ENCODE results near the gene BIRC6. TPM values are rescaled to one million over a fixed set of nuclear protein-coding genes. Genes with fewer than 3 reads are reported as not detected.
A peak's percentile ranks its signal among the peaks of the same experiment; 100 is the strongest.
"Not testable (repeated sequence)": the region's sequence is repeated elsewhere in the genome, so short reads cannot be mapped to it uniquely, and the experiment has no call there.

The BIRC6 gene
- total RNA-seq, 1 donor from 2014 or later: 199 TPM

DNA sequence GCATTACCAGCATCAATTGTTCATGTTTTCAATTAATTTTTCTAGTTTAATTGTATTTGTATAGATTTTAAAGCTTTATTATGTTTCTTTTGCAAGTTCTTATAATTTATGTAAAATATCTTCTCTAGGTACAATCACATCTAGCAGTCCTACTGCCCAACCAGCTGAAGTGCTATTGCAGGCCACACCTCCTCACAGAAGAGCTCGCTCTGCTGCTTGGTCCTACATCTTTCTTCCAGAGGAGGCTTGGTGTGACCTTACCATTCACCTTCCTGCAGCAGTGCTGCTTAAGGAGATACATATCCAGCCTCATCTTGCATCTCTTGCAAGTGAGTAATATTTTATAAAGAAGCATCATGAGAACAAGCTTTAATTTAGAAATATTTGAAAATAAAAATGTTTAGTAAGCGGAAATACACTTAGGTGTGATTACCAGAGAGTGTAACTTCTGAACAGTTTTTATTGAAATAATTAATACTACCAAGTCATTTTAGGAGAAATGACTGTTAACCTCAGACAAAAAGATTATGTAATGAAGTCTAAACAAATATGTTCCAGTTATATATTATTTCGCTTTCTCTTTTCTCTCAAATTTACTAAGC, 148.2 kb downstream of the BIRC6 start:
- no peak for DNase-seq

DNA sequence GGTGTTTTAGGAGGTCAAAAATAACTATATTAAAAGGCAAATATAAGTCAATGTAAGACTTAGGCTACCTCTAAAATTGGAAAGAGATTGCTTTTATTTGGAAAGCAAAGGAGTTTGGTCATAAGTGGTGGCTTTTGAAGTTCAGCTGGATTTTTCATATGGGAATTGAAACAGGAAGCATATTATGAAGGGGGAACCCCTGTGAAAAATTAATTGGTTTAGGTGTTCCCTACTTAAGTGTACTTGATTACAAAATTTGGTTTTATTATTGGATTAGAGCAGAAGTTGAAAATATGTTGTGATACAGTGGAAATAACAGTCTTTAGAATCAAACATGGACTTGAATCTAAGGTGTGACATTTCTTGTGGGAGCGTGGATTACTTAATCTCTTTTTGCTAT, 149.6 kb downstream of the BIRC6 start:
- DNase-seq: no peak

DNA sequence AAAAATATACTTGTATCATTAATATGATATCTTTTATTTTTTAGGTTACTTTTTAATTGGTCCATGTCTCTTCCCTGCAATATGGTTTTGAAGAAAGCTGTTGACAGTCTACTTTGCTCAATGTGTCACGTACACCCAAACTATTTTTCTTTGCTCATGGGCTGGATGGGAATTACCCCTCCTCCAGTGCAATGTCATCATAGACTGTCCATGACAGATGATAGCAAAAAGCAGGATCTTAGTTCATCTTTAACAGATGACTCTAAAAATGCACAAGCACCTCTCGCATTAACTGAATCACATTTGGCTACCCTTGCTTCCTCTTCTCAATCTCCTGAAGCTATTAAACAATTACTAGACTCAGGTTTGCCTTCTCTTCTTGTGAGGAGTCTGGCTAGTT, 158.1 kb downstream of the BIRC6 start:
- DNase-seq: no peak

DNA sequence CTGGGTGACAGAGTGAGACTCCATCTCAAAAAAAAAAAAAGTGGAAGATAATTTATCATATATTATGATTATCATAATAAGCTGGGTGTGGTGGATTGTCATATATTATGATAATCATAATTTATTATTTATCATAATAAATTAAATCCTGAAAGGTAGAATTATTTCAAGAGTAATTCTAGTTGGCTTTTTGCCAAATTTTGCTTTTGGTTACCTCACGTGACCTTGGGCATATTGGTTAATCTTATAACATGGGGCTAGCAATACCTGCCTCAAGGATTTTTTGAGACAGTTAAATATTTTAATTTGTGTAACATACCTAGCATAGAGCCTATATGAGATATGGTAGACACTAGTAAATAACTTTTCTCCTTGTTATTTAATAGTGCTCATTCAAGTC, 159.7 kb downstream of the BIRC6 start:
- DNase-seq: no peak

DNA sequence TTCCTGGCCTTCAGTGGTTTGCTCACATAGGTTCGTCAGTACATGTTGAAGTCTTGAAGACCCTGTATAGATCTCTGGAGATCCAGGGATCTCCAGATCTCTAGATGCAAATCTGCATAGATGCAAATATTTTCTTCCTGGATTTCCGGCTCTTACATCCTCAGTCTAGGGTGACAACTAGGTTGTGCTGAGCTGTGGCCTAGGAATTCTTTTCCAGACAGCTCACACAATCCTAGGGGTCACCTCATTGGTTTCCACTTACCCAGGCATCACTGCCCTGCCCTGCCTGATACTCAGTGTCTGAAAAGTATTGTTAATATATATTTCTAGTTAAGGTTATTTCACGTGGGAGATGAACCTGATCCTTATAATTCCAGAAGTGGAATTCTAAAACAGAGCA, 165.9 kb downstream of the BIRC6 start:
- no peak for DNase-seq

DNA sequence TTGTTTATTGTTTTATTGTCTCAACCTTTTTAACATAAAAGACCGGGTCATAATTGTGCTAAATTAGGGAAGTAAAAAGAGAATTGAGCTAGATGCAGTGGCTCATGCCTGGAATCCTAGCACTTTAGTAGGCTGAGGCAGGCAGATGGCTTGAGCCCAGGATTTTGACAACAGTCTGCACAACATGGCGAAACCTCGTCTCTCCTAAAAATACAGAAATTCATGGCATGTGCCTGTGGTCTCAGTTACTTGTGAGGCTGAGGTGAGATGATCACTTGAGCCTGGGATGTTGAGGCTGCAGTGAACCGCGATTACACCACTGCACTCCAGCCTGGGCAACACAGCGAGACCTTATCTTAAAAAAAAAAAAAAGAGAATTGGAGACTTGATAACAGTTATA, 166.9 kb downstream of the BIRC6 start:
- no peak for DNase-seq

DNA sequence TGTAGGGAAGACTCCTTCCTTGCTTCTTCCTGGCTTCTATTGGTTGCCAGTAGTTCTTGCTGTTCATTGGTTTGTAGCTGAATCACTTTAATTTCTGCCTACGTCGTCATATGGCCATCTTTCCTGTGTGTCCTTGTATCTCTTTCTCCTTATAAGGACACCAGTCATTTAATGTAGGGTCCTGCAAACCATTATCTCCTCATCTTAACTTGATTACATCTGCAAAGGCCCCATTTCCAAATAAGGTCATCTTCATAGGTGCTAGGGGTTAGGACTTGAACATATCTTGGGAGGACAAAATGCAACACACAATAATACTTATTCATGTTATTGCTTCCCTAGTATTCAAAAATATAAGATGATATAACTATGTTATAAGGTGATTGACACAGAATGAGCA, 175.5 kb downstream of the BIRC6 start:
- no peak for DNase-seq

DNA sequence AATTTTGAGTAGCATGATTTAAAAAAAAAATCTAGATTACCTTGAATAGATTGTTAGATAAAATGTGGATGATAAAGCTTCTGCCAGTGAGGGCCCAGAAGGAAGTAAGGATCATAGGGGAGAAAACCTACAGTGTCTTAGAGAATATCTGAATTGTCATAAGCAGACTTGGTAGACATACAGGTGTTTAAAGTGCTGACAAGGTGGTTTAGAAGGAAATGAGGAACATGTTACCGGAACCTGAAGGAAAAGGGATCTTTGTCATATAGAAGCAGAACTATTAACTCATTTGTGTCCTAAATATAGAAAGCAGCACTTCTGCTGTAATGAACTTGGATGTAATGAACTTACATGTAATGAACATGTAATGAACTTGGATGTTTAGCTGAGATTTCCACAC, 176.1 kb downstream of the BIRC6 start:
- no peak for DNase-seq

DNA sequence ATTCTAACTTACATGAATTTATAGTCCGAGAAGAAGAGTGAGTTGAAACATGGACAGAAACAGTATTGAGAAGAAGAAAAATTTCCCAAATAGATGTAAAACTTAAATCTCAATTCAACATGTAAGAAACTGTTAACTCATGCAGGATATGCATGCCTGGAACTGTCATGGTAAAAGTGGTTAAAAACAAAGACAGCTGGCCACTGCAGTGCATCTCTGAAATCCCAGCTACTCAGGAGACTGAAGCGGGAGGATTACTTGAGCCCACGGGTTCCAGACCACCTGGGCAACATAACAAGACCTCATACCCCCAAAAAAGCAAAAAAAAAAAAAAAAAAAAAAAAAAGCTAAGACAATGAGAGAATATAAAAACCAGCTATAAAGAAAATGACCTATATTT, 178.0 kb downstream of the BIRC6 start:
- DNase-seq: no peak

DNA sequence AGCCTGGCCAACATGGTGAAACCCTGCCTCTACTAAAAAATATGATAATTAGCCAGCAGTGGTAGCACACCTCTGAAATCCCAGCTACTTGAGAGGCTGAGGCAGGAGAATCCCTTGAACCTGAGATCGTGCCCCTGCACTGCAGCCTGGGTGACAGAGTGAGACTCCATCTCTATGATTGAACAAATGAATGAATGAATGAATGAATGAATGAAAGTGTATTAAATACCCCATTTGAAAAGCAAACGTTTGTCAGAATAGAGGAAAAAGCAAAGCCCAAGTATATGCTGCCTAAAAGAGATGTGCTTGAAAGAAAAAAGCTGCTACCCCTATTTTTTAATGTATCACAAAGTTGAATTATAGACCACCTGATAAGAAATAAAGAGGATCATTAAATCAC, 181.9 kb downstream of the BIRC6 start:
- DNase-seq: no peak

DNA sequence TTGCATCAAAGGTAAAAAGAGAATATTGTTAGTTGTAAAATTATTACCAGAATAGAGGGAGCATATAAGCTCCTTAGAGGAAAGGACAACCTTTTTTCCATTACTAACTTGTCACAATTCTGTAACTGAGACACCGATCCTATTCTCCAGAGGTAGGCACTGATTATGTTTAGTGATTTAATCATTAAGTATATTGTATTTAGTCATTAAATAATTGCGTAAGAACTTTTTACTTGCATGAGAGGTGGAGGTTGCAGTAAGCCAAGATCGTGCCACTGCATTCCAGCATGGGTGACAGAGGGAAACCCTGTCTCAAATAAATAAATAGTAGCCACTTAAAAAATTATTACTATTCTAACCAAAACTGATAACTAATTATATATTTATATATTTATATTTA, 195.7 kb downstream of the BIRC6 start:
- not testable (repeated sequence) for DNase-seq

DNA sequence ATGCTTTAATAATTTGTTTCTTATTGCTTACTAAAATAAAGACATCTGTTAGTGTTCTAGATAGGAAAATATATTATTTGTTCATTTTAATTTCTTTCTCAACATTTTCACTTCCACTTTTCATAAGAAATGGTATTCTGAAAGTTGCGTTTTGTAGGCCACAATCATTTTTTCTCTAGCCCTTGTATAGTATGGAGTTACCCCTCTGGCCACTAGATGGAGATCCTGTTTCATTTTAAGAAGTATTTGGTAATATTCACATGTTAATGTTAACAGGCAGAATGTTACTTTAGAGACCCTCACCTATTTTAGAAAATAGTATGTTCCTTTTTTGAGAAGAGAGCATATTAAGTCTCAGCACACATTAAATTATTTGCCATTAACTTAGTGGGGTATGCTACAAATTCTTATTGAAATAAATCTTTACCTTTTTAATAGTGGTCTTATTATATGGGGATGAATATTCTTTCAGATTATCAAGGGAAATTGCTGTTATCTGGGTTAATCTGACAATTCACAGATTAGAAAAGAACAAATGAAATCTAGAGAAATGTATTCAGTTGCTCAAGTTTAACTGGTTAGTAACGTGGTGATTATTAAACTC, 197.1 kb downstream of the BIRC6 start:
- DNase-seq: peak; percentile 72

DNA sequence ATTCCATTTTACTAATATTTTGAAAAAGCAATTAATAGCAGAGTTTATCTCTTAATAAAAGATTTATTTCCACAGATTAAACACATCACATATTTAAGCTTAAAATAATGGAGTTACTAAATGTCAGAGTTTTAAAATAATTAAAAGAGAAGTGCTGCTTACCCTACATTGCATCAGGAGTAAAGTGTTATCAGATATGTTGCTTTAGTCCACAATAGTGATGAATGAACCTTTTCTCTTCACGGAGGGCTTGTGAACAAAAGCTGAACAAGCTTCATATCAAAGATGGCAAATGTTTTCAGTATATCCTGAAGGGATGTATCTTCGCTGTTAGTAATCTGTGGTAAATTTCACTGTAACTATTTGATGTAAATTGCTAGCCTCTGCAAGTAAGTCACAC, 201.7 kb downstream of the BIRC6 start:
- DNase-seq: no peak

DNA sequence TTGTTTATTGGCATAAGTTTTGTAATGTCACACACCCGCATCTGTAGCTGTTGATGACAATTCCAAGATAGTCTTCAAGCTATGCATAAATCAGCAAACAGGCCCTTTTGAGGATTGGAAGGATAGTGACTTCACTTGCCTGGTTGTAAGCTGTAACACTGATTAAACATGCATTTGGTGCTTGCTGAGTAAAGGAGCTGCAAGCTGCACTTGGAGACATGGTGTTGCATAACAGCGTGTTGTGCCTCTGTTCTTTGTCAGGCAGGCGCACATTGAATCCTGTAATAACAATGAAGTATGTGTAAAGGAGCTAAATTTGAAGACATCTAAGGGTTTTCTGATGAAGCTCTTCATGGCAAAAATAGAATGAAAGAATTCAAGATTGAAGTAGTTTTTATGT, 202.3 kb downstream of the BIRC6 start:
- peak; percentile 60 for DNase-seq

DNA sequence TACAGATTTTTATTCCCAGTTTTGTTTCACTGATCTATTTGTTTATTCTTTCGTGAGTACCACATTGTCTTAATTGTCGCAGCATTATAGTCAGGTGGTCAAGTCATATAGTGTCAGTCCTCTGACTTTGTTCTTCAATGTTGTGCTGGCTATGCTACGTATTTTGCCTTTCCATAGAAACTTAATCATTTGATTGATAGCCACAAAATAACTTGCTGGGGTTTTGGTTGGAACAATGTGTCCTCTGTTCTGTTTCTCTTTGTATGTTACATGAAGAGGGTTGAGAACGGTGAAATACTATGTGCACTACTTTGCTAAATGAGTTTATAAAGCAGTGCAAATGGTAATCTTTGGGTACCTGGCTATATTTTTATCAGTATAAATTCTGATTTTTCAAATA, 206.1 kb downstream of the BIRC6 start:
- DNase-seq: no peak

DNA sequence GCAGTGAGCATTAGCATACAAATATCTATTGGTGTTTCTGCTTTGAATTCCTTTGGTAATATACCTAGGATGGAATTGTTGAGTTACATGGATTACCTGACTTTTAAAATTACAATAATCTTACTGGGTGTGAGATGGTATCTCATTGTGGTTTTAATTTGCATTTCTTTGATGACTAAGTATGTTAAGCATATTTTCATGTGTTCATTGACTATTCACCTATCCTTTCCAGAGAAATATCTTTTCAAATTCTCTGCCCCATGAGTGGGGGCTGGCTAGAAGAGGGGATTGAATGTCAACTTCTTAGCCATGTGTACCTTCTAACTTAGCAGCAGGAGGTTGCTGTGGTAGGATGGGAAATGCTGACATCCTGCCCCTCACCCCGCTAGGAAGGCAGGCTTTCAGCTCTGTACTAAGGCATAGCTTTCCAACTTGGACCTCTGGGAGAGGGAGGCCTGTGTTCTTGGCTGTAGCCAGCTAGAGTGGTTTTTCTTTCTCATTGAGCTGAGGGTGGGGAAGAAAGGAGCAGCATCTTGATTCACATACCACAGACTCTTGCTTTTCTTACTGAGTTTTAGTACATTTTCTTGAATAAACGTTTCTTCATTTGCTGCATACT, 207.7 kb downstream of the BIRC6 start:
- no peak for DNase-seq

DNA sequence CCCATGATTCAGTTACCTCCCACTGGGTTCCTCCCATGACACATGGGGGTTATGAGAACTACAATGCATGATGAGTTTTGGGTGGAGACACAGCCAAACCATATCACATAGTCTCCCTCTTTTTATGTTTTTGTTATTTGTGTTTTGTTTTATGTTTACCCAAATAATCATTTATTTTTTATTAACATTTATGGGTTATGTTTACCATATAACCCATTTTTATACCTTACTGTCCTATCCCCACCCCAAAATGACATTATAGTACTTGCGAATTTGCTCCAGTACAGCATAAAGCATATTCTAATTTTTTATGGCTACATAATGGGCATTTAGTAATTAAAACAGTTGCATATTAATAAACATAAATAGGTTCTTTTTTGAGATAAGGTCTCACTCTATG, 209.1 kb downstream of the BIRC6 start:
- no peak for DNase-seq

DNA sequence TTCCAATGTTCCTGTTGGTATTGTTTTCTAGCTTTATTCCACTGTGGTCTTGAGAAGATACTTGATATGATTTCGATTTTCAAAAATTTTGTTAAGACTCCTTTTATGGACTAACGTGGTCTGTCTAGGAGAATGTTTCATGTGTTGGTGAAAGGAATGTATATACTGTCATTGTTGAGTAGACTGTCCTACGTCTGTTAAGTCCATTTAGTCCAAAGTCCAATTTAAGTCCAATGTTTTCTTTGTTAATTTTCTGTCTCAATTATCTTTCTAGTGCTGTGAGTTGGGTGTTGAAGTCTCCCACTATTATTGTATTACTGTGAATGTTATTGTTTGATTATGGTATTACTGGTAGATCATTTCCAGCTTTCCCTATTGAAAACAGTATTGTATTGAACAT, 215.2 kb downstream of the BIRC6 start:
- DNase-seq: no peak

DNA sequence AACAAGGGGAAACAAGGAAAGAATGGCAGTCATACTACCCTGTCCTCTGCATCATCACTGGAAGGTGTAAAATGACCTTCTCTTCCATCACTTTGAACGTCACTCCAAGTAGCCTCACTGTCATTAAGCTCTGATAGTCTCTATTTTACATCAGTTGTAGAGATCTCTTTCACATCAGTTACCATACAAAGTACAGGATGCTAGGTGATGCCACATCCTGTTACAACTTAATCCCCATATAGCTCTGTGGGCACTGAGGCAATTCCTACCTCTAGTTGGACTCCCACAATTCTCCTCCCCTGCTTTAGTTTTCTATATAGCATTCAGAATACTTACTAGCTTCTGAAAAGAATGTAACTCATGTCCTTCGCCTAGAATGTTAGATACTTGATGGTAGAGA, 215.9 kb downstream of the BIRC6 start:
- DNase-seq: no peak

DNA sequence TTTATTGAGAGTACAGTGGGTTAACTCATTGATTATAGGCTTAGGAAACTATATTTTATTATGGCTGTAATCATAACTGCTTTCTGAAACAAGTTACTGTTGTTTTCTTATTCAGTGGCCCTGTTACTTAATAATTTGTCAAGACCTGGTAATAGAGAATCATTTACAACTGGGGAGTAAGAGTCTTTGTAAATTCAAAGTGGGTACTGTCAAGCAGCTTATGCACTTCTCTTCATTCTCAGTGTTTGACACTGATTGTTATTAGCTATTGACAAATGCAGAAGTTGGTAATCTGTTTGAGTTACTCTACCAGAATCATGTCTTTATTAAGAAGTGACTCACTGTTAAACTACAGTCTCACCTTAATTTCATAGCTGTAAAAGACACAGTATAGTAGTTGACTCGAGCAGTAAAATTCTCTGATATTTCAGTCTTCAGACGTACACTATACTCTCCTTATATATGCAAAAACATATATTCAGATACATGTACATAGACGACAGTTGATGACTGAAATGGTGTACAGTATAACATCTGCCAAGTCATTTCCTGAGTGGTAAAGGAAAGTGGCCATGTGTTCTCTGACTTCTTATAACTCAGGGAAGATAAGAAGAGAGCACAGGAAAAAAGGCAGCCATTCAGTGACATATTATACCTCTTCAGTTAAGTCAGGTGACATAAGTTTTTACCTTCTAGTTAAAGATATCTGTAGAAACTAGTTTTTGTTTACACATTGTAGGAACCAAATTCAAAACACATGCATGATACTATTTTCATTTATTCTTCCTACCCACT, 235.0 kb downstream of the BIRC6 start:
- DNase-seq: no peak

DNA sequence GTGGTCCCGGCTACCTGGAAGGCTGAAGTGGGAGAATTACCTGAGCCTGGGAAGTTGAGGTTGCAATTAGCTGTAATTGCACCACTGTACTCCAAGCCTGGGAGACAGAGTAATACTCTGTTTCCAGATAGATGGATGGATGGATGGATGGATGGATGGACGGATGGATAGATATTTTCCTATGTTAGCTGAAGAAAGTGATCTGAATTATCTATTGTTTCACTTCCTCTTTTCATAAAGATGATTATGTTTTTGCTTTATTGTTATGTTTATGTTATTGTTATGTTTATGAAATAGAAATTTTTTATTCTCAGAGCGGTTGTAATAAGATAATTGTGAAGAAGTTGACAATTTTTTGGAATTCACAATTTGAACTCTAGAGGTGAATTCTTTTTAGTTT, 237.8 kb downstream of the BIRC6 start:
- DNase-seq: no peak

DNA sequence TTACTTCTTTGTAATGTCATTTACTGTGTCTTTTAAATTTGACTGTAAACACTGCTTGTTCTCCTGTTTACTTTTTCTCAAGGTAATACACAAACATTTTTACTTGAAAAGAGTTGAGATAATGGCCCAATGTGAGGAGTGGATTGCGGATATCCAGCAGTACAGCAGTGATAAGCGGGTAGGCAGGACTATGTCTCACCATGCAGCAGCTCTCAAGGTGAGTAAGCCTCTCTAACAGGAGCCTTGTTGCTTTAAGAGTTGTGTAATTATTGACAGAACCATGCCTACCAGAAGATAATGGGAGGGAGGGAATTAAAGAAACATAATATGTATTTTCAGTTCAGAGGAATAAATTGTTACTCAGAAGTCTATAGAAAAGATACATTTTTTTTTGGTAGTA, 254.5 kb downstream of the BIRC6 start:
- DNase-seq: no peak

DNA sequence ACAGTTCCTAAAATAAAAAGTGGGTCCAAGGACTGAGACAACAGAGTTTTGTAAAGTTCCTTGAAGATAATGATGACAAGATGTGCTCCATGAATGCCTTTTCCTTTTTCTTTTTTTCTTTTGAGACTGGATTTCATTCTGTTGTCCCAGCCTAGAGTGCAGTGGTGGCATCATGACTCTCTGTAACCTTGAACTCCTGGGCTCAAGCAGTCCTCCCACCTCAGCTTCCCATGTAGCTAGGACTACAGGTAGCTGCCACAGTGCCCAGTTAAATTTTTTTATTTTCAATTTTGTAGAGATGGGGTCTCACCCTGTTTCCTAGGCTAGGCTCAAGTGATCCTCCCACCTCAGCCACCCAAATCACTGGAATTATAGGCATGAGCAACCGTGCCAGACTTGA, 254.9 kb downstream of the BIRC6 start:
- DNase-seq: no peak

DNA sequence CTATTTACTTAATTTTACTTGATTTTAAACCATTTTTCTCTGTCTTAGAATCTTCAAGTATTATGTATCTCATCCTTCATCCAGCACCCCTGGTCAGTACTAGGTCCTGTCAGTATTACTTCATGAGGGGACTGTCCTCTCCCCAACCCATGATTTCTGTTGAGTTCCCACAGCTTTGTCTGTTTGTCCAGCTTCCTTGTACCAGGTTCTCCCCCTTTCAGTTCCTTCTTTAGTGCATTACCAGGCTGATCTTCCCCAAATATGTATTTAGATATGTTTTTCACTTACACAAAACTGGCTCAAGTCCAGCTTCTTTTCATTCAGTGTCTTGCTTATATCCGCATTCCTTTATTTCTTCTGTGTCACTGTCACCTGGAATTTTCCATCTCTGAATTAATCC, 257.3 kb downstream of the BIRC6 start:
- peak; percentile 13 for DNase-seq

Measured in tongue (tissue), 2 donors.